ENCODE data around the gene SERHL2.

GRCh38 chr22:42582987-42583386 is 29.2 kb downstream of the SERHL2 start:
- TF ChIP-seq YY1 (IDR thresholded peaks at IDR 0.05; ENCODE audit: low read depth) (no peak), EP300 (IDR thresholded peaks at IDR 0.05; ENCODE audit: borderline replicate concordance in 1 of 2, low read depth in 1 of 2, low read length in 1 of 2) (no peak), RAD21 (IDR thresholded peaks at IDR 0.05; ENCODE audit: low read length) (no peak), POLR2AphosphoS5 (IDR thresholded peaks at IDR 0.05; ENCODE audit: low read depth, low read length) (no peak), NRF1 (IDR thresholded peaks at IDR 0.05; ENCODE audit: low read depth, low read length) (no peak), CTCF (IDR thresholded peaks at IDR 0.05) (no peak), MAX (IDR thresholded peaks at IDR 0.05; ENCODE audit: low read depth) (no peak), RFX5 (IDR thresholded peaks at IDR 0.05; ENCODE audit: low read length) (no peak), IRF3 (IDR thresholded peaks at IDR 0.05; ENCODE audit: low read depth, low read length) (no peak), CHD2 (IDR thresholded peaks at IDR 0.05; ENCODE audit: low read length, partially characterized antibody) (no peak), TCF12 (IDR thresholded peaks at IDR 0.05) (no peak), GABPA (IDR thresholded peaks at IDR 0.05; ENCODE audit: low read depth) (no peak), PBX3 (IDR thresholded peaks at IDR 0.05) (no peak)
